ENCODE data around the gene AHCTF1.

Gene AHCTF1

DNA sequence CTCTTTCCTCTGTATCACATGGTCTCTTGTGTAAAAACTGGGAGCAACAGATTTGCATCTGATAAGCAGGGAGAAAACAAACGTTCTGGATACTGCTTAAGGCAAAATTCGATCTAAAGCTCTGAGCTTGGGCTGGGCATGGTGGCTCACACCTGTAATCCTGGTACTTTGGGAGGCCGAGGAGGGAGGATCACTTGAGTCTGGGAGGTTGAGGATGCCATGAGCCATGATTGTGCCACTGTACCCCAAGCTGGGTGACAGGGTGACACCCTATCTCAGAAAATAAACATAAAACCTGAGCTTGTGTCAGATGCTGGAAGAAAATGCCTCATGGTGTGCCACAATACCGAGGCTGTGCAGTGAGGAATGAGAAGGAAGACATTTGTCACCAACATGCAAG is 133.6 kb downstream of the AHCTF1 start:
- no peak for DNase-seq (ENCODE audit: low read depth)

DNA sequence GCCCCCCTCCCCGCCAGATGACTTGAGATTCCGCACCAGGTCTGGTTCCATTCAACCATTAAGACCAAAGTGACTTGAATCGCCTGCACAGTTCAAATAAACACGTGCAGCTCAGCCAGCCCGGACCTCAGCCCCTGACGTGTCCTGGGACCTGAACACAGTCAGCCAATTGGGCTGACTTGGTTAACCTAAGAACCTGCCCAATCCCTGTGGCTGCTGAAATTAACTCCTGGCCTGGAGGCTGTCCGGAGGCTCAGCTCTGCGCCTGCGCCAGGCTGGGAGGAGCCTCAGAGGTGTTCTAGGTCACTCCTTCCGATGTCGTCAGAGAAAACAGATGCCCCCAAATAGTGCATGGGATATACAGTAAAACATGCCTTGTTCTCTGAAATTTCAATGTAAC is 134.2 kb downstream of the AHCTF1 start:
- DNase-seq (ENCODE audit: low read depth): no peak

DNA sequence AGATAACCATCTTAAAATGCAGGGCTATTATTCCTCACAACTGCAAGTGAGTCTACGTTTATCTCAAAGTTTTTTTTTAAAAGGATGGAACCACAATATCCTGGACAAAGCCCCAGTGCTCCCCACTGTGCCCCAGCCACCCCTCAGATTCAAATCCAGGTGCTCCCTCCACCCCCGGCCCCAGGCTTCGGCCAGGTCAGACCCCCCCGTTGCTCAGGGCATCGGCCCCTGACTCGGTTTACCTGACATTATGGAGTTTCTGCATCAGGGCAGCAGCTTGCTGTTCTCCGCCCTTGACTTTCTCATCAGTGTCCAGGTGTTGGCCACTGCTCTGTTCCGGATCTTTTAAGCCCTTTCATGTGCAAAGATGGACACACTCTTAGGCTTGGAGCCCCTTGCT is 134.6 kb downstream of the AHCTF1 start:
- DNase-seq (ENCODE audit: low read depth): no peak

DNA sequence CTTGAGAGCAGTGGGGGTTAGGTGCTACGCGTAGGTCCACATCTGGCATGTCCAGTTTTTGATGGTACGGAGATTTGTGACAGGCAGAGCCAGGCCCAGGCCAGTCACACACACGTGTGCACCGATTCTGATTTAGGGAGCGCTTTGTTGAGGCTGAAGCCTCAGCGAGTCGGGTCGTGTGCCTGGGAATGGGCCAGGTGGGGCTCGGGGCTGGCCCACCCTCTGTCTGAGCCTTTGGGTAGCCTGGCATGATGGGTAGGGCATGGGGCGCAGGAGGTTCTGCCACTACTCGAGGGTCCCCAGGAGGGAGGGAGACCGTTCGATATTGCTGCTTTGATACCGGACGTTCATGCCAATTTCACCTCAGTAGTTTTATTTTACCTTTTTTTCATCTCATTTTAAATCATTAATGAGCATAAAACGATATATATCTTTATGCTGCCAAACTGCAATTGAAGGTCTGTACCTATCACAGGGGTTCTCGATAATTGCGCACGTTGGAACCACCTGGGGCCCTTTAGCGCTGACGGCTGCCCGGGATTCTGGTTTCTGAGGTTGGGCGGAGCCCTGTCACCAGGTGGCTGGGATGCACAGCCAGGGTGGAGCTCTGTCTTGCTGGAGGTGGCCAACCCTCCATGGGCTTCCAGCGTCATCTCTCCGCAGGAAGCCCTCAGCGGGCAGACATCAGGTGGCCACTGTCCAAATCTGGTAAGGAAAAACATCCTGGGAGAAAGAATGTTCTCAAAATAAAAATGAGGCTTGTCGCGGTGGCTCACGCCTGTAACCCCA is 135.6 kb downstream of the AHCTF1 start:
- DNase-seq (ENCODE audit: low read depth): no peak

DNA sequence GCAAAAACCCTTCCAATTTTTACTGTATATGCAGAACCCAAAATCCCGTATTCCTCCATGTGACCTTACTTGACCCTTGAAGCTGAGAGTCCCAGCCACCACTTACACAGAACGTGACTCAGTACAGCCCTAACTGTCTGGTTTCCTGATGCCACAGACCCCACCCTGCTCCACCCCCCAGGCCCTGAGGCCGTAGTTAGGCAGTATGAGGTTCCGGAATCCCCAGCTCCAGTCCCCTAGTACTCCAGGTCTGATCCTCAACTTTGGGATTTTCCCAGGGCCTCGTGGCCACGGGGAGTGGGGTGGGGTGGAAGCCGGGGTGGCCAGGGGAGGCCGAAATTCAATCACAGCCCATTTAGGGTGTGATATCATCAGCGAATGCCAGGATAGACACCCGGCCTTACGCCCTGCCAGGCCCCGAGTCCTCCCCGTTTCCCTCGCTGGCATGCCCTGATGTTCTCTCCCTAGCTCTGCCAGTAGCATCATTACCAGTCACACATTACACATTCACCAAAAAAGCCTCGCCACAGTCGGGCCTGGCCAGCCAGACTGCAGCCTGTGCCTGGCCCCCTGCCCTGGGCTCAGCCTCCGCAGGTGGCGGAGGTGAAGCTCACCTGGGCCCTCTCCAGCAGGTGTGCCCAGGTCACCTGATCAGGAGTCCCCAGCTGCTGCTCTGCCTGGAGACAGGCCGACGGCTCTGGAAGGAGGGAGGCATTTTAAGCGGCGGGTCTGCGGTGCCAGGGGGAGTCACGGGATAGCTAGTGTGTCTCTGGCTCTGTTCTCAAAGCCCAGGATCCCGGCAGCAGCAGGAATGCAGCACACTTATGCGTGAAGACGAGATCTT is 136.7 kb downstream of the AHCTF1 start:
- DNase-seq (ENCODE audit: low read depth): no peak

DNA sequence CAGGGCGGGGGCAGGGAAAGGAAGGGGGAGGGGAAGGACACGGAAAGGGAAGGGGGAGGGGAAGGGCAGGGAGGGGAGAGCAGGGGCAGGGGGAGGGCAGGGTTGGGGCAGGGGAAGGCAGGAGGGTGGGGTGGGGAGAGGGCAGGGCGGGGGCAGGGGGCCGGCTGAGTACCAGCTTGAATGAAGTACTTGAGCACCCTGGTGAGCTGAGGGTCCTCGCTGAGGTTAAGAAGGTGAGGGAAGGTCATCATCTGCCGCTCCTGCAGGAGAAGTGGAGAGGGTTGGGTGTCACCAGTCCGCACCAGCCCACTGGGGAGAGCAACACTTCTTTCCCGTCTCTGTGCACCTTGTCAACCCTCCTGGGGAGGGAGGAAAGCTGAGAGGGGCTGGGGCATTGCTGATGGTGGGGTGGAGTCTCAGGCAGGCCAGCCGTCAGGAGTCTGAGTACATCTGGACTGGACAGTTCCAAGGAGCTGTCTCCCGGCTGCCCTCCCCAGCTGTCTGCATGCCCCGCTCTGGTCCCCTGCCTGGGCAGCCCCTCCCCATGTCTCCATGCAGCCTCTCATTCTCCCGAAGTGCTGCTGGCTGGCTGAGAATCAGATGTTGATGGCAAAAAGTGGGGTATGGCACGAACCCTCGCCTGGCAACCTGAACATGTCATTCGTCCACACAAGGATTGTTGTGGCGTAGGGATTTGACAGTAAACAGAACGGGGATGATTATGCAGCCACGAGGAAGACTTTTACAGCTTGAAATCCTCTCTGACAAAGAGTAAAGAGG is 137.5 kb downstream of the AHCTF1 start:
- no peak for DNase-seq (ENCODE audit: low read depth)

DNA sequence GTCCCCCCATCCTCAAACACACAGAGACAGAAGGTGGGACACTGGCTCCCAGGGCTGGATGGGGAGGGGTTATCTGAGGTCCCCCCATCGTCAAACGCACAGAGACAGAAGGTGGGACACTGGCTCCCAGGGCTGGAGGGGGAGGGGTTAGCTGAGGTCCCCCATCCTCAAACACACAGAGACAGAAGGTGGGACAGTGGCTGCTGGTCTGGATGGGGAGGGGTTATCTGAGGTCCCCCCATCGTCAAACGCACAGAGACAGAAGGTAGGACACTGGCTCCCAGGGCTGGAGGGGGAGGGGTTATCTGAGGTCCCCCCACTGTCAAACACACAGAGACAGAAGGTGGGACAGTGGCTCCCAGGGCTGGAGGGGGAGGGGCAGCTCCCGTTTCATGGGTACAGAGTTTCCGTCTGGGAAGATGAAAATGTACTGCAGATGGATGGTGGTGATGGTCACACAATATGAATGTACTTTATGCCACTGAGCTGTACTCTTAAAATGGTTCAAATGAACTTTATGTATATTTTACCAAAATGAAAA is 138.3 kb downstream of the AHCTF1 start:
- no peak for DNase-seq (ENCODE audit: low read depth)

DNA sequence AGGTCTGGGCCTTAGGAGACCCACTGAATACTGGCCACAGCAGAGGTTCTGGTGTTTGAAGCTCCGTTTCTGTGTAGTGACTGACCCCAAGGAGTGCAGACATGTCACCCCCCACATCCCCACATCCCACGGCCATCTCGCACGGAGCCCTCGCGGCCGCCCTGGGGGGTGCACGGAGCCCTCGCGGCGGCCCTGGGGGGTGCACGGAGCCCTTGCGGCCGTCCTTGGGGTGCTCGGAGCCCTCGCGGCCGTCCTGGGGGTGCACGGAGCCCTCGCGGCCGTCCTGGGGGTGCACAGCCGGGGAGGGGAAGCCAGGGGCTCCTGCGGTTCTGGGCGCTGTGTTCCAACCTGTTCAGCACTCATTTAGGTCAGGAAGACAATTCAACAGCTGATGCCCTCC is 139.1 kb downstream of the AHCTF1 start:
- DNase-seq (ENCODE audit: low read depth): no peak

DNA sequence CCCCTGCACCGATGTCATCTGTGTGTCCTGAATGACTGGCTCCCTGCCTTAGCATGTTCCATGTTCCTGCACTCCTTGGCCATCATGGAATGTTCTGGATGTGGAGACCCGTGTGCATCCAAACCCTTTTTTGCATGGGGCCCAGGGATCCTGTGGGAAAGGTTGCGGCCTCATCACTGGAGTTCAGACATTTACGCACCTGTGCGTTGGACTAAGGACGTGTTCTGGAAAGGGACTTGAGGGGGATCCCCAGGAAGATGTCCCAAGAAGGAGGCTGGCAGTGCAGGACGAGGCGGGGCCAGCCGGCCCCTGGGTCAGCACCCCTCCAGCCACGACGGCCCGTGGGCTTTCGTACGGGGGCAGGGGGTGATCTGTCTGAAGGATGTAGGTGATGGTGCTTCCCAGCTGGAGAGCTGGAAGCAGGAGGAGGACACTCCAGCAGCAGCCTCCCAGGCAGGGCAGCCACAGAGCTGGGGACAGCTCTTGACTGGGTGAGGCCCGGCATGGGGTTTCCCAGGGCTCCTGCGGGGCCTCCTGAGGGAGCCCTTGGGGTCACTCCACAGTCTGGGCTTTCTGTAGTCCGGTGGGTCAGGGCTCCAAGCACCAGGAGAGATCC is 140.3 kb downstream of the AHCTF1 start:
- DNase-seq (ENCODE audit: low read depth): no peak

DNA sequence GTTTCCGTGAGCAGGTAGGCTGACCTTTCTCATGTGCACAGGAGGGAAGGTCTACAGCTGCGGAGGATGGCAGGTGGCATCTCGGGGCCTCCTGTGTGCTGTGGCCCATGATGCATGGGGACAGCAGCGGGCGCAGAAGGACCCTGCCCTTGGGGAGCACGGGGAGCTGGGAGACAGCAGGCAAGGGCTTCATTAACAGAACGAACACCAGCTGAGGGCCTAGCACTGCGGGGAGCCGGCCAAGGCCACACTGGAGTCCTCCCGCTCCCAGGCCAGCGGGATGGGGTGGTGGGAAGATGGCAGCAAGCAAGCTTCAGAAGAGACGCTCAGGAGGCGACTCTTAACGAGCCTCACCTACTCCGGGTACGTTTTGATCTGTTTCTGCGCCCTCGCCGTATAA is 140.9 kb downstream of the AHCTF1 start:
- no peak for DNase-seq (ENCODE audit: low read depth)

DNA sequence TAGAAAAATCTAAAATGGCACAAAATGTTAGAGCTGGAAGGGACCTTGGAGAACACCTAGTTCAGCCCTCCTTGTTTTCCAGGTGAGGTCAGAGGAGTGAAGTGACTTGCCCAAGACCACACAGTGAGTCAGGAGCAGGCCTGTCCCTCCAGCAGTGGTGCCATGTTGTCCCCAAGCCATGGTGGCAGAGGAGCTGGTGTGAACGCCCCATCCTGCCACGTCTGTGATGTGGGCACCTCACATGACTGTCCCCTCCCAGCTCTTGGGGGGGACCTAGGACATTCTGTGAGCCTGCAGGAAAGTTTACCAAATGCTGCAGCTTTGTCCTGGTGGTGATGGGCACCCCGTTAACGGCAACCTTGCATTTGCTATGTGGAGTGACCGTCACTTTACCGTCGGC is 141.4 kb downstream of the AHCTF1 start:
- DNase-seq (ENCODE audit: low read depth): no peak

DNA sequence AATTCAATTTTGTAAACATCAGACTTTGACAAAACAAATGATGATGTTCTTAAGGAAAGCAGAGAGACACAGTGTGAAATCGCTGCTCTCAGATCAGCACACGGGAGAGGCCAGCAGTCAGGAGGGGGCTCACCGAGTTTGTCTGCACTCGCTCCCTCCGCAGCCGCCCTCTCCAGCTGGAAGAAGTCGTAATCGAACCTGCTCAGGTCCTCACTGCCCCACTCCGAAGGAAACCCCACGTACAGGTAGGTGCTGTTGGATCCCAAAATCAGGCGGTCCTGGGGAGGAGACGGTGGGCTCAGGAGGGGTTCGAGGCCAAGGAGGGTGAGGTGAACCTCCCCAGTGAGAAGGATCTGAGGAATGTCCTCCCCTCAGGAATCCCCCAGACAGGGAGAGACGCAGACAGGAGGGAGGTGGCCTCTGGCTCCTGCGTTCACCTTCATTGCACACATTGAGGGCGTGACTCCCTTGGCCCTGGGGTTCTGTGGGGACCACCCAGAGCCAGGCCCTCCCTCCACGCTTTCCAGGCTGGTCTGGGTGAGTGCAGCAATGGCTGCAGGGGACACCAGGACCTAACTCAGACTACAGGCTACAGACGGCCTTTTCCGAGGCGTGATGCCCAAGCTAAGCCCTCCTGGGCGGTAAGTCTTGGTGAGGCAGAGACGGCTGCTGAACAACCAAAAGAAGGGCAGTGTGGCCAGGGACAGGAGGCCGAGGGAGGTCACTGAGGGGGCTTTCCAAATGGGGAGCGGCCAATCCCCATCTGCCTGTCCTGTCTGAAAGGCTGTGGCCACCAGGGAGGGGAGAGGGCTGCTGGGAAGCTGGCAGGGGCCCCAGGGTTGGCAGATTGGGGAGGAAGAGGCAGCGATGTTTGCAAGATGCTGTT is 142.1 kb downstream of the AHCTF1 start:
- DNase-seq (ENCODE audit: low read depth): no peak

All from stimulated activated CD8-positive, alpha-beta memory T cell treated with anti-CD3 and anti-CD28 coated beads, Interleukin-15, amount 100 ng/mL, for 24 hours (primary cell).